Panc1 (cell line): ENCODE measurements around the gene PDYN.

ENCODE experiments used
- CTCF ChIP-seq: fragments of 450-650 bp; IDR thresholded peaks from 2 replicates; pipeline ENCODE4 v1.5.1; 2017; ENCODE audit warnings: mild to moderate bottlenecking
- POLR2AphosphoS5 ChIP-seq: IDR thresholded peaks from 2 replicates; pipeline ENCODE4 v1.6.1; 2012; ENCODE audit warnings: mild to moderate bottlenecking, low read depth, low read length, moderate library complexity
- REST ChIP-seq, 2 experiments: IDR thresholded peaks; 2 replicates each; pipeline ENCODE4 v1.6.1; 2011 to 2012; ENCODE audit warnings: low read depth in 2 of 2, control low read depth in 1 of 2, low read length in 1 of 2, mild to moderate bottlenecking in 1 of 2, moderate library complexity in 1 of 2; ENCODE audit not compliant: insufficient read depth in 1 of 2
- SIN3A ChIP-seq: IDR thresholded peaks from 2 replicates; pipeline ENCODE4 v1.6.1; 2012; ENCODE audit warnings: low read depth, mild to moderate bottlenecking, low read length, moderate library complexity, borderline replicate concordance; ENCODE audit not compliant: insufficient read depth

GRCh38 chr20:1993986-1994385 is at the start of gene PDYN:
- TF ChIP-seq REST (IDR thresholded peaks at IDR 0.05; ENCODE audit: insufficient read depth in 1 of 2, low read depth in 2 of 2, low read length in 1 of 2), result no peak
- TF ChIP-seq CTCF, result no peak
- TF ChIP-seq POLR2AphosphoS5, result no peak
- no peak for TF ChIP-seq SIN3A
